MM.1S (cell line): ENCODE results near the gene ALDH3B2.
"Not testable (repeated sequence)": the region's sequence is repeated elsewhere in the genome, so short reads cannot be mapped to it uniquely, and the experiment has no call there.

Experiments
- CTCF ChIP-seq: fragments of 300-600 bp; sonication (generic); IDR thresholded peaks from 2 replicates; pipeline ENCODE4 v1.5.1; 2016; ENCODE audit warnings: antibody characterized with exemption, low read length, mixed read lengths
- EZH2 ChIP-seq: fragments of 300-600 bp; sonication (generic); optimal IDR thresholded peaks from 2 replicates; pipeline ENCODE3; 2017; ENCODE audit warnings: low read depth, mild to moderate bottlenecking, antibody characterized with exemption, low read length, mixed read lengths

- not testable (repeated sequence) for TF ChIP-seq CTCF, EZH2
Measured at GRCh38 chr11:67626131-67626833, 48.1 kb downstream of the ALDH3B2 start.
